T-helper 2 cell treated with Interferon-gamma antibody and Interleukin-4, amounts not matched to agents 100 ng/mL and 5 ng/mL, for 36 hours (primary cell): ENCODE results near the gene FAM114A1. TPM values are rescaled to one million over a fixed set of nuclear protein-coding genes. Genes with fewer than 3 reads are reported as not detected.
"Not testable (repeated sequence)": the region's sequence is repeated elsewhere in the genome, so short reads cannot be mapped to it uniquely, and the experiment has no call there.

Source experiments
- intact Hi-C: fragments of 100-400 bp; cut with micrococcal nuclease; formaldehyde crosslinking; loops from one replicate; pipeline ENCODE4 v1.15.1; 2023
- total RNA-seq: library from RNA; stranded (reverse); gene quantifications from 2 replicates; pipeline ENCODE4 v1.2.3, GENCODE V29; 2022

FAM114A1 gene
- total RNA-seq, 1 donor from 2014 or later = 0.07 TPM

GRCh38 chr4:38928974-38929373 lies 61.4 kb downstream of the FAM114A1 start:
- intact Hi-C loops = no loop called here

- intact Hi-C loops = no loop called here
Measured at GRCh38 chr4:38930204-38930603, 62.6 kb downstream of the FAM114A1 start.

- intact Hi-C loops = no loop called here
Measured at GRCh38 chr4:38930707-38931106, 63.1 kb downstream of the FAM114A1 start.

GRCh38 chr4:38931125-38931524 lies 63.5 kb downstream of the FAM114A1 start:
- intact Hi-C loops = no loop called here

- intact Hi-C loops = no loop called here
Measured at GRCh38 chr4:38935391-38936073, 67.9 kb downstream of the FAM114A1 start.

GRCh38 chr4:38939165-38939564 lies 71.6 kb downstream of the FAM114A1 start:
- intact Hi-C loops = no loop called here

GRCh38 chr4:38940476-38940875 lies 72.9 kb downstream of the FAM114A1 start:
- intact Hi-C loops = no loop called here

- intact Hi-C loops = not testable (repeated sequence)
Measured at GRCh38 chr4:38941906-38942305, 74.3 kb downstream of the FAM114A1 start.

GRCh38 chr4:38943343-38943742 lies 75.7 kb downstream of the FAM114A1 start:
- intact Hi-C loops = no loop called here

- intact Hi-C loops = no loop called here
Measured at GRCh38 chr4:38944440-38944839, 76.8 kb downstream of the FAM114A1 start.

GRCh38 chr4:38946919-38947318 lies 79.3 kb downstream of the FAM114A1 start:
- intact Hi-C loops = loop anchor here (5.0 kb wide), 1 partner anchor 40 kb away; no protein-coding TSS in a partner anchor

GRCh38 chr4:38948551-38948950 lies 80.9 kb downstream of the FAM114A1 start:
- intact Hi-C loops = loop anchor here (5.0 kb wide), 1 partner anchor 39 kb away; no protein-coding TSS in a partner anchor

GRCh38 chr4:38949411-38950051 lies 81.9 kb downstream of the FAM114A1 start:
- intact Hi-C loops = loop anchor here (1.0 to 5.0 kb wide), 3 partner anchors 9 to 93 kb away; no protein-coding TSS in a partner anchor

- intact Hi-C loops = loop anchor here (5.0 kb wide), 1 partner anchor 92 kb away; no protein-coding TSS in a partner anchor
Measured at GRCh38 chr4:38950159-38950558, 82.6 kb downstream of the FAM114A1 start.

- intact Hi-C loops = loop anchor here (5.0 kb wide), 1 partner anchor 92 kb away; no protein-coding TSS in a partner anchor
Measured at GRCh38 chr4:38950734-38951133, 83.1 kb downstream of the FAM114A1 start.

- intact Hi-C loops = loop anchor here (5.0 kb wide), 1 partner anchor 91 kb away; no protein-coding TSS in a partner anchor
Measured at GRCh38 chr4:38951598-38951997, 84.0 kb downstream of the FAM114A1 start.

- intact Hi-C loops = loop anchor here (5.0 kb wide), 1 partner anchor 90 kb away; no protein-coding TSS in a partner anchor
Measured at GRCh38 chr4:38952017-38952416, 84.4 kb downstream of the FAM114A1 start.

GRCh38 chr4:38954727-38955126 lies 87.1 kb downstream of the FAM114A1 start:
- intact Hi-C loops = loop anchor here (5.0 kb wide), 1 partner anchor 88 kb away; no protein-coding TSS in a partner anchor

- intact Hi-C loops = no loop called here
Measured at GRCh38 chr4:38955957-38956356, 88.4 kb downstream of the FAM114A1 start.

GRCh38 chr4:38957261-38957815 lies 89.7 kb downstream of the FAM114A1 start:
- intact Hi-C loops = no loop called here

- intact Hi-C loops = loop anchor here (1.0 kb wide), 1 partner anchor 9 kb away; no protein-coding TSS in a partner anchor
Measured at GRCh38 chr4:38957893-38958292, 90.3 kb downstream of the FAM114A1 start.
